Neural cell (in vitro differentiated cells): ENCODE results near the gene UBE3D. TPM values are rescaled to one million over a fixed set of nuclear protein-coding genes. Genes with fewer than 3 reads are reported as not detected.

ENCODE experiments used
- H2AFZ ChIP-seq: fragments of 200-600, 300-800 bp; sonication (generic), shearing (Covaris generic); 2 replicates; pipeline ENCODE4 v1.6.0; 2014; ENCODE audit warnings: low read depth, mild to moderate bottlenecking, antibody characterized with exemption, low read length, moderate library complexity
- H3F3A ChIP-seq: fragments of 200-600 bp; shearing (Covaris generic); 2 replicates; pipeline ENCODE4 v1.6.1; 2016; ENCODE audit warnings: mild to moderate bottlenecking, moderate library complexity, mixed read lengths, antibody characterized with exemption, low read length; ENCODE audit not compliant: insufficient read depth, poor library complexity, severe bottlenecking
- H3K27ac ChIP-seq: fragments of 200-600, 300-800 bp; sonication (generic), shearing (Covaris generic); 2 replicates; pipeline ENCODE4 v1.5.1; 2014; ENCODE audit warnings: mild to moderate bottlenecking, low read length, moderate library complexity
- H3K27me3 ChIP-seq: fragments of 300-800, 200-600 bp; sonication (generic), shearing (Covaris generic); 2 replicates; pipeline ENCODE4 v1.6.0; 2014; ENCODE audit warnings: mild to moderate bottlenecking, low read depth, low read length, moderate library complexity; ENCODE audit not compliant: insufficient read depth
- H3K36me3 ChIP-seq: fragments of 300-800, 200-600 bp; sonication (generic), shearing (Covaris generic); 2 replicates; pipeline ENCODE4 v1.5.1; 2014; ENCODE audit warnings: mild to moderate bottlenecking, antibody characterized with exemption, low read length, moderate library complexity; ENCODE audit not compliant: insufficient read depth
- H3K4me2 ChIP-seq: fragments of 300-800, 200-600 bp; sonication (generic), shearing (Covaris generic); 2 replicates; pipeline ENCODE4 v1.6.0; 2014; ENCODE audit warnings: mild to moderate bottlenecking, low read length
- H3K4me3 ChIP-seq: fragments of 300-800, 200-600 bp; sonication (generic), shearing (Covaris generic); 2 replicates; pipeline ENCODE4 v1.5.1; 2014; ENCODE audit warnings: mild to moderate bottlenecking, low read length, moderate library complexity
- H3K79me2 ChIP-seq: fragments of 200-600 bp; shearing (Covaris generic); replicated peaks from 2 replicates; pipeline ENCODE4 v1.6.0; 2014; ENCODE audit warnings: mild to moderate bottlenecking, low read length, moderate library complexity; ENCODE audit not compliant: insufficient read depth
- H3K9ac ChIP-seq: fragments of 300-800, 200-600 bp; sonication (generic), shearing (Covaris generic); 2 replicates; pipeline ENCODE4 v1.6.1; 2016; ENCODE audit warnings: mild to moderate bottlenecking, low read length, mixed read lengths
- H3K9me2 ChIP-seq: fragments of 200-600 bp; shearing (Covaris generic); 2 replicates; pipeline ENCODE4 v1.6.1; 2016; ENCODE audit warnings: mild to moderate bottlenecking, low read length, mixed read lengths; ENCODE audit not compliant: insufficient read depth
- H3K9me3 ChIP-seq: fragments of 200-600, 300-800 bp; sonication (generic), shearing (Covaris generic); 2 replicates; pipeline ENCODE4 v1.6.1; 2016; ENCODE audit warnings: mild to moderate bottlenecking, mixed run types, low read length, moderate library complexity, mixed read lengths
- H4K20me1 ChIP-seq: fragments of 200-600 bp; shearing (Covaris generic); 2 replicates; pipeline ENCODE4 v1.6.1; 2016; ENCODE audit warnings: mild to moderate bottlenecking, mixed run types; ENCODE audit not compliant: insufficient read depth
- CTCF ChIP-seq: fragments of 450-650 bp; IDR thresholded peaks from 2 replicates; pipeline ENCODE4 v1.5.1; 2014; ENCODE audit warnings: antibody characterized with exemption, mild to moderate bottlenecking, moderate library complexity; ENCODE audit not compliant: poor library complexity, severe bottlenecking
- EP300 ChIP-seq: fragments of 450-650 bp; conservative IDR thresholded peaks from 2 replicates; pipeline ENCODE4 v1.6.1; 2014; ENCODE audit warnings: antibody characterized with exemption, mild to moderate bottlenecking, moderate library complexity; ENCODE audit not compliant: poor library complexity, severe bottlenecking
- EZH2 ChIP-seq: fragments of 200-600, 300-800 bp; shearing (Covaris generic), sonication (generic); IDR thresholded peaks from 2 replicates; pipeline ENCODE4 v1.6.1; 2014; ENCODE audit warnings: antibody characterized with exemption, low read length, borderline replicate concordance, mild to moderate bottlenecking; ENCODE audit not compliant: insufficient read depth, poor library complexity, severe bottlenecking
- MXI1 ChIP-seq: fragments of 450-650 bp; conservative IDR thresholded peaks from 2 replicates; pipeline ENCODE4 v1.6.1; 2014; ENCODE audit warnings: antibody characterized with exemption, mild to moderate bottlenecking; ENCODE audit not compliant: poor library complexity, severe bottlenecking
- POLR2AphosphoS5 ChIP-seq: IDR thresholded peaks from 2 replicates; pipeline ENCODE4 v1.6.1; 2012
- RAD21 ChIP-seq: fragments of 450-650 bp; conservative IDR thresholded peaks from 2 replicates; pipeline ENCODE4 v1.6.1; 2014; ENCODE audit warnings: antibody characterized with exemption, mild to moderate bottlenecking, moderate library complexity
- REST ChIP-seq: IDR thresholded peaks from 2 replicates; pipeline ENCODE4 v1.6.1; 2012; ENCODE audit warnings: borderline replicate concordance
- SMC3 ChIP-seq: fragments of 450-650 bp; conservative IDR thresholded peaks from 2 replicates; pipeline ENCODE4 v1.6.1; 2014; ENCODE audit warnings: antibody characterized with exemption, mild to moderate bottlenecking, moderate library complexity; ENCODE audit not compliant: poor library complexity
- TAF1 ChIP-seq: IDR thresholded peaks from 2 replicates; pipeline ENCODE4 v1.6.1; 2012; ENCODE audit warnings: low read depth
- polyA plus RNA-seq: library from polyadenylated mRNA; depleted of rRNA; stranded (reverse); fragments of >200 nt; gene quantifications from 2 replicates; pipeline ENCODE4 v1.2.3, GENCODE V29; 2014

Gene UBE3D
- polyA plus RNA-seq, 1 donor from 2014 or later, result 11.6 TPM

- H3K36me3 ChIP-seq, result no peaks in the 10 kb centered on the region
- no peaks in the 10 kb centered on the region for H3K27me3 ChIP-seq
- H3K9me2 ChIP-seq, result no peaks in the 10 kb centered on the region
- no peaks in the 10 kb centered on the region for H4K20me1 ChIP-seq
- TF ChIP-seq TAF1 (no peak), REST (no peak), POLR2AphosphoS5 (no peak), SMC3 (no peak), EP300 (no peak), RAD21 (no peak), CTCF (no peak), EZH2 (no peak), MXI1 (no peak)
- H2AFZ ChIP-seq, result no peak overlapping the region
- H3K9ac ChIP-seq, result no peak overlapping the region
- H3K79me2 ChIP-seq, result no peaks in the 10 kb centered on the region
- no peak overlapping the region for H3K27ac ChIP-seq
- H3F3A ChIP-seq, result no peaks in the 10 kb centered on the region
- no peak overlapping the region for H3K4me2 ChIP-seq
- no peak overlapping the region for H3K4me3 ChIP-seq
- no peaks in the 10 kb centered on the region for H3K9me3 ChIP-seq
Measured at GRCh38 chr6:82906489-82906888, 159.2 kb downstream of the UBE3D start.

GRCh38 chr6:82904860-82905259 lies 160.8 kb downstream of the UBE3D start:
- H3F3A ChIP-seq, result no peaks in the 10 kb centered on the region
- no peak overlapping the region for H3K4me3 ChIP-seq
- H3K9me2 ChIP-seq, result no peaks in the 10 kb centered on the region
- H3K9ac ChIP-seq, result no peak overlapping the region
- H4K20me1 ChIP-seq, result no peaks in the 10 kb centered on the region
- no peaks in the 10 kb centered on the region for H3K79me2 ChIP-seq
- H3K36me3 ChIP-seq, result no peaks in the 10 kb centered on the region
- no peak overlapping the region for H3K4me2 ChIP-seq
- H2AFZ ChIP-seq, result no peak overlapping the region
- H3K27me3 ChIP-seq, result no peaks in the 10 kb centered on the region
- H3K27ac ChIP-seq, result no peak overlapping the region
- no peak for TF ChIP-seq SMC3
- TF ChIP-seq EP300, result no peak
- TF ChIP-seq RAD21, result no peak
- no peak for TF ChIP-seq REST
- TF ChIP-seq TAF1, result no peak
- no peak for TF ChIP-seq MXI1
- no peaks in the 10 kb centered on the region for H3K9me3 ChIP-seq
